HG03342 (cell line): Measurements from ENCODE around the gene SH3TC1.

Experiments used
- ATAC-seq: cut with Tn5 transposase; IDR thresholded peaks from one replicate; pipeline ENCODE4 v1.9.1; 2021; ENCODE audit warnings: mild to moderate bottlenecking, moderate library complexity; ENCODE audit not compliant: unreplicated experiment

The SH3TC1 gene

GRCh38 chr4:8241211-8241779, 42.2 kb downstream of the SH3TC1 start:
- ATAC-seq: no peak

- peak; percentile 62 for ATAC-seq
Measured at GRCh38 chr4:8241895-8242696, 43.0 kb downstream of the SH3TC1 start.

GRCh38 chr4:8242782-8243560, 43.9 kb downstream of the SH3TC1 start:
- no peak for ATAC-seq

GRCh38 chr4:8244001-8244757, 45.1 kb downstream of the SH3TC1 start:
- ATAC-seq: no peak

GRCh38 chr4:8244931-8245460, 45.9 kb downstream of the SH3TC1 start:
- no peak for ATAC-seq

- ATAC-seq: no peak
Measured at GRCh38 chr4:8245884-8246833, 47.1 kb downstream of the SH3TC1 start.

- no peak for ATAC-seq
Measured at GRCh38 chr4:8247047-8247930, 48.2 kb downstream of the SH3TC1 start.

GRCh38 chr4:8248091-8248490, 49.0 kb downstream of the SH3TC1 start:
- ATAC-seq: no peak

- ATAC-seq: no peak
Measured at GRCh38 chr4:8250227-8250626, 51.1 kb downstream of the SH3TC1 start.

- ATAC-seq: no peak
Measured at GRCh38 chr4:8250637-8251036, 51.5 kb downstream of the SH3TC1 start.

- no peak for ATAC-seq
Measured at GRCh38 chr4:8251110-8251883, 52.2 kb downstream of the SH3TC1 start.

GRCh38 chr4:8252301-8253173, 53.4 kb downstream of the SH3TC1 start:
- ATAC-seq: no peak

GRCh38 chr4:8254076-8254475, 55.0 kb downstream of the SH3TC1 start:
- no peak for ATAC-seq

GRCh38 chr4:8255698-8256441, 56.8 kb downstream of the SH3TC1 start:
- ATAC-seq: no peak

- no peak for ATAC-seq
Measured at GRCh38 chr4:8257854-8258253, 58.8 kb downstream of the SH3TC1 start.

GRCh38 chr4:8258552-8259212, 59.6 kb downstream of the SH3TC1 start:
- no peak for ATAC-seq
